Measurements from ENCODE around the gene ZBTB4.

DNA sequence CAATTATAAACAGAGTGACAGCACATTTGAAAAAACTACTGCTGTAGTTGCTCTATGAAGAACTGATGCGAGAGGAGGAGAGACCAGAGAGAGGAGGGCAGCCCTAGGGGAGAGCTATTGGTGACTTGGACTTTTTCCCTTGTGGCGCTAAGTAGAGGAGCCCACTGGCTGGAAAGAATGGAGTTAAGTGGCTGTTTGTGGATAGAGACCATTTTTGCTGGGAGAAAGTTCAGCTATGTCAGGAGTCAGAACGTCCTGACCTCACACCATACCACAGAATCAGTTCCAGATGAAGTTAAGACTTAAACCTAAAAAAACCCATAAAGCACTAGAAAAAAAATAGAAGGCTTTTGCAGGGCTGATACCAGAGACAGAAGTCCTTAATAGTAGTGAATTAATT lies 6.8 kb upstream of the ZBTB4 start:
- no peak for TF ChIP-seq EZH2 (IDR thresholded peaks at IDR 0.05; ENCODE audit: low read depth, unreplicated experiment)
- TF ChIP-seq CTCF (conservative IDR thresholded peaks at IDR 0.05; ENCODE audit: low read depth in 2 of 2), result no peak
